SK-N-MC (cell line): ENCODE results near the gene WDR90.

Experiments
- EZH2 ChIP-seq: fragments of 200-600 bp; sonication (generic); IDR thresholded peaks from one replicate; pipeline ENCODE4 v1.6.1; 2017; ENCODE audit warnings: antibody characterized with exemption
- POLR2AphosphoS5 ChIP-seq: IDR thresholded peaks from 2 replicates; pipeline ENCODE4 v1.6.1; 2012; ENCODE audit warnings: mild to moderate bottlenecking, low read depth, low read length, borderline replicate concordance

DNA sequence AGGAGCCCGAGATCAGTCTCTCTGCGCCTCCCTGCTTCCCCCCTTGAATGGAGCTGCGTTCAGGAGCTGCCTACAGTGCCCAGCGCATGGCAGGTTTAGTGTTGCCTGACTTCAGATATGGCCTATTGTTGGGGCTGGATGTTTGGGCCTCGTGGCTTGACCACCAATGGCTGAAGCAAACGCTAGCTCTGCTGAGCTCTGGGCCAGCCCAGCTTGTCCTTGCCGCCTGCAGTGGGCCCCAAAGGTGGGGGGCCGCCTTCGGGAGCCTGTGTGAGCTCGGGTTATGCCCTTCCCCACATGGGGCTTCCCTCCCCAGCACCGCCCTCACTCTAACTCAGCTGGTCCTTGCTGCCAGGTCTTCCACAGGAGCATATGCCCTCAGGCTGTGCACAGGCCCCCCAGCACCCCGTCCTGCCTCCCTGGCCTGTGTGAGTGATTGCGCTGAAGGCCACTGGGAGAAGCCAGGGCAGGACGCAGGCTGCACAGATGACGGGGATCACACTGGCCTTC lies 11.1 kb upstream of the WDR90 start:
- no peak for TF ChIP-seq POLR2AphosphoS5
- no peak for TF ChIP-seq EZH2
